C1 segment of cervical spinal cord (tissue), 14 donors: Measurements from ENCODE around the gene GDPGP1.
"Not testable (repeated sequence)": the region's sequence is repeated elsewhere in the genome, so short reads cannot be mapped to it uniquely, and the experiment has no call there.

Source experiments
- DNase-seq, 14 donors: peaks; one replicate each; lab custom pipeline; 2025; lab: John Stamatoyannopoulos, UW

The GDPGP1 gene

GRCh38 chr15:90259524-90259923 is 25.5 kb downstream of the GDPGP1 start:
- no peak for DNase-seq

- not testable (repeated sequence) for DNase-seq
Observed at GRCh38 chr15:90260731-90261130, 26.7 kb downstream of the GDPGP1 start.

DNA sequence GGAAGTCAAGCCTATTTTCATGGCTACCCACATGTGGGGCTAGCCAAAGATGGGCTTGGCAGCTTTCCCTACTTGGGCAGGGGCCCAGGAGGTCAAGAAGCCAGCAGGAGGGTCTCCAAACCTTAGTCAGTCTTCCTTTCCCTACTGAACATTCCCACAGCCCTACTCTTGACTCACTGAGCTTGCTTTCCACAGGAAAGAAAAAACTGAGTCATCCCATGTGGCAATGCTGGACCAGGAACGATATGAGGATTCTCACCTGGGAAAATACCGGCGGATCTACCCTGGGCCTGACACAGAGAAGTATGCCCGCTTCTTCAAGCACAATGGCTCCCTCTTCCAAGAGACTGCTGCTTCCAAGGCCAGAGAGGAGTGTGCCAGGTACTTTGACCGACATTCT is 27.8 kb downstream of the GDPGP1 start:
- peak in 1 of 14 donors; percentile 13 for DNase-seq

DNA sequence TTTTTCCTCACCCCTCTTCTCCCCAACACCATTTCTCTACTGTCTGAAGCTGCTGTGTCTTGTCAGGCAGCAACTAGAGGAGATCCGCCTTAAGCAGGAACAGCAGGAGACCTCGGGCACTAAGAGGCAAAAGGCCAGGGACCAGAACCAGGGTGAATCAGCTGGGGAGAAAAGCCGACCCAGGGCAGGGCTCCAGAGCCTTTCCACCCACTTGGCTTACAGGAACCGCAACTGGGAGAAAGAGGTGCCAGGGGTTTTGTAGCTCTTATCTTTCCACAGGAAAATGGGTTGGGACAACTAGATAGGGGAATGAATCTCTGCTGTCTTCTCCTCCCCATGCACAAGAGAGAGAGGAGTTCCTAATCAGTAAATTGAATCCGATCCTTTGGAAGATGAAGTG is 28.4 kb downstream of the GDPGP1 start:
- no peak for DNase-seq

- DNase-seq = no peak
Observed at GRCh38 chr15:90264671-90265070, 30.7 kb downstream of the GDPGP1 start.

DNA sequence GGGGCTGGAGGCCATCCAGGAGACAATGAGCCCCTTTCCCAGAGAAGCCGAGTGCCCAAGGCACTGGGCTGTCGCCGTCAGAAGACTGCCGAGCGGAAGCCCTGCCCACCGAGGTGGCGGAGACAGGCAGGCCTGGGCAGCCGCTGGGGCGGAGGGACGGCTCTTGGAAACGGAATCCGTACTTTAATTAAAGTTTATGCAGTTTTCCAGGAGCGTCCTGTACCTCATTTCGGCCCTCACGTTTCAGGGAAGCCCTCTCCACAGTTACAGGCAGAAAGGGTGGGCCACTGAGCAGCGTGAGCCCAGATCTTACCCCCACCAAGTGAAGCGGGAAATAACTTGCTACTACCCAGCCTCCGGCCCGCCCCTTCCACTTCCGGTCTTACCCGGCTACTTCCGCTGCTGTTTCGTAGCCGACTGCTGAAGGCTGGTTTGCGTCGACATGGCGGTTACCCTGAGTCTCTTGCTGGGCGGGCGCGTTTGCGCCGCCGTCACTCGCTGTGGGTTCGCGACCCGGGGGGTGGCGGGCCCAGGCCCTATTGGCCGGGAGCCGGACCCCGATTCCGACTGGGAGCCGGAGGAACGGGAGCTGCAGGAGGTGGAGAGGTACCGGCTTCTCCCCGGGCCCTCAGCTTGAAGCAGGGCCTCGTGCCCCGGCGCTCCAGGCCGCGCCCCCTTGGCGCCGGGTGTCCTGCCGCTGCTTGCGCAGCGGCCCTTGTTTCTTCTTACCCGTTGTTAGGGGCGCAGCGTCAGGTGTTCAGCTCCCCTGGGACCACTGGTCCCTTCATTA is 31.5 kb downstream of the GDPGP1 start, which contains the start of gene NGRN:
TSS of gene NGRN (plus strand) at position 402 of the 790 bp plus-strand sequence. CDS start at position 443, 41 bp downstream.
- DNase-seq = peak; percentile 60 to 96 (median 91)

- peak in 7 of 14 donors; percentile 29 to 77 (median 60) for DNase-seq
Observed at GRCh38 chr15:90266061-90266431, 32.0 kb downstream of the GDPGP1 start.

DNA sequence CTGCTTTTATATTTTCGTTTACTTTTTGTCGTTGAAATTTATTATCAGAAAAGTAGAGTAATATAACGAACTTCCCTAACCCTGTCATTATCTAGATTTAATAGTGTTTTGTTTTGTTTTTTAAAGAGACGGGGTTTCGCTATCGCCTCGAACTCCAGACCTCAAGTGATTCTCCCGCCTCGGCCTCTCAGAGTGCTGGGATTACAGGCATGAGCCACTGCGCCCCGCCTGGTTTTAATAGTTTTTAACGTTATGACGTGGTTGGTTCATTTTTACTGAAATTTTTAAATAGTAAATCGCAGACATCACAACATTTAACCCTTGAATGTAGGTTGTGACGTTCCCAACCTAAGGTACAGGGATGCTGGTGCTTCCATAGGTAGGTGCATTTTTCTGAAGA is 32.5 kb downstream of the GDPGP1 start:
- no peak for DNase-seq

DNA sequence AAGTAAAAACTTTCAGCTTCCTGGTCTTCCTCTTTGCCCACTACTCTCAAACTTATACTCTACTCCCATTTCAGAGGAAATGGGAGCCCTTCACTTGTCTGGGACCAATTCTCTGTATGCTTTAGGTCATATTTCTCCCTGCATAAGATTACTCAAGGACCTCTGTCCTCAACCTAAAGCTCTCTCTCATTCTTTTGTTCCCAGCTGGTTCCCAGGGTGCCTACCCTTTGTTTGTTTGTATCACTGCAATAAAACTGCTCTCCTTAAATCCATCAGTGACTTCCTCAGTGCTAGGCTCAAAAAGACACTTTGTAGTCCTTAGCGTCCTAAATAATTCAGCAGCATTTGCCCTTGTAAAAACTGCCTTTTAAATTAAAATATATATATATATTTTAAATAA is 34.4 kb downstream of the GDPGP1 start:
- no peak for DNase-seq

GRCh38 chr15:90270502-90271150 is 36.6 kb downstream of the GDPGP1 start:
- DNase-seq = no peak

GRCh38 chr15:90271459-90272166 is 37.6 kb downstream of the GDPGP1 start:
- no peak for DNase-seq

DNA sequence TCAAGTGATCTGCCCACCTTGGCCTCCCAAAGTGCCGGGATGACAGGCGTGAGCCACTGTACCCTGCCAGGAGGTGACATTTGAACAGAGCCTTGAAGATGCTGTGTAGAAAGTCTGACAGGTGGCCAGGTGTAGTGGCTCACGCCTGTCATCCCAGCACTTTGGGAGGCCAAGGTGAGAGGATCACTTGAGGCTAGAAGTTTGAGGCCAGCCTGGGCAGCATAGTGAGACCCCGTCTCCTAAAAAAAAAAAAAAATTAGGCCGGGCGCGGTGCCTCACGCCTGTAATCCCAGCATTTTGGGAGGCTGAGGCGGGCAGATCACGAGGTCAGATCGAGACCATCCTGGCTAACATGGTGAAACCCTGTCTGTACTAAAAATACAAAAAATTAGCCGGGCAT is 44.5 kb downstream of the GDPGP1 start:
- not testable (repeated sequence) for DNase-seq

GRCh38 chr15:90280743-90281142 is 46.7 kb downstream of the GDPGP1 start:
- DNase-seq = not testable (repeated sequence)

- not testable (repeated sequence) for DNase-seq
Observed at GRCh38 chr15:90281637-90282036, 47.6 kb downstream of the GDPGP1 start.

DNA sequence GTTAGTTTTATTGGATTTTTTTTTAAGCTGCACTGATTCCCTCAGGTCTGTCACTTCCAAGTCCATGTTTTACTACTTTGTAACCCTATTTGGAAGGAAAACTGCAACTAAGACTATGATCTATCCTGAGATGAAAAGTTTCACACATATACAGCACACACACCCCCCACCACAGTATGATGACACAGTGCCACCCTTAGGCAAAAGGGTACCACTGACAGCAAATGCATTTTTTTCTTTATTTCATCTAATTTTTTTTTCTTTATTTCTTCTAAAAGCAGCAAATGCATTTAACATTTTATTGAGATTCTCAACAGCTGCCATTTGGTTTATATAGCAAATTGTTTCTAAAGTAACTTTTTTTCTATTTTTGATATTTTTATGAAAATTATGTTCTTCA is 52.7 kb downstream of the GDPGP1 start:
- no peak for DNase-seq

GRCh38 chr15:90287101-90287500 is 53.1 kb downstream of the GDPGP1 start:
- no peak for DNase-seq

DNA sequence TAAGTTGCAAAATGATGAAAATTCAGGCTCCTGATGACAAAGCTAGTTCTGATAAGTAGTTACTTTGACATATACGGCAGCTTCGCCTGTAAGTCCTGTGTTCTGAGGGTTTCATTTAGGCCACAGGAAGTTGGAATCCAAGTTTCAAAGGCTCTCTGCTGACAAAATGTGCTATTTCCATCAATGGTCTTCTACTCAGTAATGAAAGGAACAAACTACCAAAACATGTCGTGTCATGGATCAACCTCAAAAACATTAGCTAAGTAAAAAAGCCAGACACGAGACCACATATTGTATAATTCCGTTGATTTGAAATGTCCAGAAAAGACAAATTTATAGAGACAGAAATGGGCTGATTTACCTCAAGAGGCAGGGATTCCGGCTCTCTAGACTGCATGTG is 53.9 kb downstream of the GDPGP1 start:
- DNase-seq = no peak

- no peak for DNase-seq
Observed at GRCh38 chr15:90291679-90292356, 57.8 kb downstream of the GDPGP1 start.

- DNase-seq = peak in 9 of 14 donors; percentile 7 to 48 (median 18)
Observed at GRCh38 chr15:90293040-90293810, 59.2 kb downstream of the GDPGP1 start.

GRCh38 chr15:90294159-90294558 is 60.1 kb downstream of the GDPGP1 start:
- DNase-seq = no peak
